ENCODE measurements around the gene VPS51. TPM values are rescaled to one million over a fixed set of nuclear protein-coding genes. Genes with fewer than 3 reads are reported as not detected.

The VPS51 gene
- total RNA-seq (2022; extraction: Qiagen RNA extraction), result 50.7 to 52.5 TPM (median 51.8 TPM) in 5 replicates

DNA sequence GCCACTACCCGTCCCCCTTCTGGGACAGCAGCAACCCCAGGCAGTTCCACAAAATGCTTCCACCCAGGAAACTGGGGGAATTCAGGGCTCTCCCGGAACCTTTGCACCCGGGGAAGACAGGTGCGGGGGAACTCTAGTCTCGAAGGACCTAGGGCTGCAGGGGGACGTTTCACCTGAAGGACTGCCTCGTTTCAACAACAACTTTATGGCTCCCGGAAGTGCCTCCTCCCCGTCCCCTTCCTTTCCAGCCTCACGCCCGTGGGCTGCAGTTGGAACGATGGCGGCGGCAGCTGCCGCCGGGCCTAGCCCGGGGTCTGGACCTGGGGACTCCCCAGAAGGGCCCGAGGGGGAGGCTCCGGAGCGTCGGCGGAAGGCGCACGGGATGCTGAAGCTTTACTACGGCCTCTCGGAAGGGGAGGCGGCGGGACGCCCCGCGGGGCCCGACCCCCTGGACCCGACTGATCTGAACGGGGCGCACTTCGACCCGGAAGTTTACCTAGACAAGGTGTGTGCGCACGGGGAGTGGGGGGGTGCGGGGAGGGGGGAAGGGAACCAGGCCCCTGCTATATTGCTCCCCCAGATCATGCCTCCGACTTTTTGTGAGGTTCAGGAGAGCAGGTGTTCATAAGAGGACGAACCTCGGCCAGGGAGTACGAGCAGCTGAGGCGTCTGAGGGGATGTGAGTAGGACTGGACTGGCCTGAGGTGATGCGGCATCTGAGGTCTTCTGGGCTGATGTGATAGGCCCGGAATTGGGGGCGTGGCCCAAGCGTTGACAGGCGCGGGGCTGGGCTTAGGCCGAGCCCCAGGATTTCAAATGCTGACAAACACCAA is at the start of gene VPS51:
VPS51 (plus strand) TSS at position 241 of the 833 bp plus-strand sequence; CDS start at position 278, 37 bp downstream.

DNA sequence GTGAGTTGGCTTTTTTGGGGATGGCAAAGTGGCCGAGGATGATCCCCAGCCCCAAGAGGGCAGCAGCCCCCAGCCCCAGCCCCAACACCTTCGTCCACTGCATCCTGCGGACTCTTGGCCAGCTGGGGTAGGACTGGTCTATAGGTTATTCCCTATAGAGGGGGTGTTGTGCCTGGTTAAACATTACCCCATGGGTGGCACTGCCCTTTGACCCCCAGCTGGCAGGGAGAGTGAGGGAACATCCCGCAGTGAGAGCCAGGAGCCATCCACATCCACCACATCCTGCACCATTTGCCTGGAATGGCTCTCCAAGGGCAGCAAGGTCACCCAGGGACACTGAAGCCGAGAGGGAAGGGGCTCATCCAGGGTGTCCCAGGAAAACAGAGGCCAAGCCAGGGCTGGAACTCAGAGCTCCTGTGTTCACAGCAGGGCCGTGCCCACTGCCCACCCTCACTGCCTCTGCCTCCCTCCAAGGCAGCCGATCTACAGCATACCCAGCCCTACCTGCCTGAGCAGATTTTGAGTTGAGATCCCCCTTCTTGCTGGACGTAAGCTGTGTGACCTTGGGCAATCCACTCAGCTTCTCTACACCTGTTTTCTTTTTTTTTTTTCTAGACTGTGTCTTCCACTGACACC is 37.5 kb upstream of the VPS51 start, which contains the start of gene NAALADL1:
NAALADL1 (minus strand) TSS at position 135 of the 636 bp plus-strand sequence; CDS start at position 103, 32 bp downstream.

DNA sequence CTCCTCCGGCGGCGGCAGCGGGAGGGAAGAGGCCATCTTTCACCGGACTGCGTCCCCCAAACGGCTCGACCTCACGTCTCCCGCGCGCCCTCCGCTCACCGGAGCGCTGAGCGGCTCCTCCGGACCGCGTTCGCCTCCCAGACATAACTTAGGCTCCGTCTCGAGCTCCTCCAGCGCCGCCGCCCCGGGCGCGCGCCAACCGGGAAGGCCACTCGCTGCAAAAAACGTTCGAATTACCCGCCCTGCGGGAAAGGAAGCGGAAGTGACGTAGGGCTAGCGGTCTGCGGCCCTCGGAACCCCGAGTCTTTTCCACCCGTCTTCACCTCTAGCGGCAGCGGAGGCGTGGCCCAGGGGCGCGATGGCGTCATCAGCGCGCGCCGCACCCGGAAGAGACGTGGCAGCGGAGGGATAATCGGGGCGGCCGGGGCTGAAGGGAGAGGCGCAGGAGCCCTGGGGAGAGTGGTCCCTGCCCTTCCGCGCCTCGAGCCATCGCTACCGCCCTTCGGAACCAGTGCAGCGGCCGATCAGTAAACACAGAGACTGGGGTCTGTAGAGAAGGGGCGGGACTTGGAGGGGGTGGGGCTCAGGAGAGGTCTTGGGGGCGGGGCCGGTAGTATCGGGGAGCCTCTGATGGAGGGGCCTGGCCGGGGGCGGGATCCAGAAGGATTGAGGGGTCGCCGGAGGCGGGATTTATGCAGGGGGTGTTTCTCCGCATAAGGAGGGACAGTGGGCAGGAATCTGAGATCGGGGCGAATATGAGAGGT is 12.0 kb upstream of the VPS51 start, which contains the start of the genes CDCA5 and ZFPL1:
CDCA5 (minus strand) TSS at position 207 of the 764 bp plus-strand sequence; CDS start at position 145, 62 bp downstream.
ZFPL1 (plus strand) TSS at position 389 of the 764 bp plus-strand sequence. CDS start 477 bp downstream, outside the sequence.

DNA sequence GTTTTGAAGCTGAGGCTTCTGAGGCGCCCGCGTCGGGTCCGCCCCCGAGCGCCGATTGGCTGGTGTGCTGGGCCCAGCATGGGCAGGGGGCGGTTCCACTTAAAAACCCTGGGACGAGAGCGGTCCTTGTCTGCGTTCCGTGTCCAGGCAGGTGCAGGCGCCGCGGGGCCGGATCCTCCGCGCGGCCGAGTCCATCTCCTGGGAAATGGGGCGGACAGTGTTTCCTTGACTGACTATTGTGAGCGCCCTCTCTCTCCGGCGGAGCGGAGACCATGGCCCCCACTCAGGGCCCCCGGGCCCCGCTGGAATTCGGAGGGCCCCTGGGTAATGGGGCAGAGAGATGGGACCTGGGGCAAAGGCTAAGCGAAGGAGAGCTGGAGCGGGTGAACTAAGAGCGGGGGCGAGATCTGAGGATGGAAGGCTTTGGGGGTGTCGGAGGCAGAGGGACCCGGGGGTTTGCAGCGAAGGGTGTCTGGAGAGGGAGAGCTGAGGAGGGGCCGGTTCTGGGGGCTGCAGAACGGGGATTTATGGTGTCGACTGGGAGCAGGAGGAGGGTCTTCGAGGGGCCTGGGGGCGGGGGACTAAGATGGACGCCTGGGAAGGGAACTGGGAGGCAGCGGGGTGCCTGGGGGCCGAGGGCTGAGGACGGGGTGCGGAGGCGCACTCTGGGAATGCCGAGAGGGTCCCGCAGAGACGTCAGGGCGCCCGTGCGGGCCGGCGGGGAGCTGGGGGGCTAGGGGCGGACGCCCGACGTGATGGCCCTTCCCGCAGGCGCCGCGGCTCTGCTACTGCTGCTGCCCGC is 15.9 kb downstream of the VPS51 start, which contains the start of gene TM7SF2:
TM7SF2 (plus strand) TSS at position 129 of the 802 bp plus-strand sequence; CDS start at position 273, 144 bp downstream.

DNA sequence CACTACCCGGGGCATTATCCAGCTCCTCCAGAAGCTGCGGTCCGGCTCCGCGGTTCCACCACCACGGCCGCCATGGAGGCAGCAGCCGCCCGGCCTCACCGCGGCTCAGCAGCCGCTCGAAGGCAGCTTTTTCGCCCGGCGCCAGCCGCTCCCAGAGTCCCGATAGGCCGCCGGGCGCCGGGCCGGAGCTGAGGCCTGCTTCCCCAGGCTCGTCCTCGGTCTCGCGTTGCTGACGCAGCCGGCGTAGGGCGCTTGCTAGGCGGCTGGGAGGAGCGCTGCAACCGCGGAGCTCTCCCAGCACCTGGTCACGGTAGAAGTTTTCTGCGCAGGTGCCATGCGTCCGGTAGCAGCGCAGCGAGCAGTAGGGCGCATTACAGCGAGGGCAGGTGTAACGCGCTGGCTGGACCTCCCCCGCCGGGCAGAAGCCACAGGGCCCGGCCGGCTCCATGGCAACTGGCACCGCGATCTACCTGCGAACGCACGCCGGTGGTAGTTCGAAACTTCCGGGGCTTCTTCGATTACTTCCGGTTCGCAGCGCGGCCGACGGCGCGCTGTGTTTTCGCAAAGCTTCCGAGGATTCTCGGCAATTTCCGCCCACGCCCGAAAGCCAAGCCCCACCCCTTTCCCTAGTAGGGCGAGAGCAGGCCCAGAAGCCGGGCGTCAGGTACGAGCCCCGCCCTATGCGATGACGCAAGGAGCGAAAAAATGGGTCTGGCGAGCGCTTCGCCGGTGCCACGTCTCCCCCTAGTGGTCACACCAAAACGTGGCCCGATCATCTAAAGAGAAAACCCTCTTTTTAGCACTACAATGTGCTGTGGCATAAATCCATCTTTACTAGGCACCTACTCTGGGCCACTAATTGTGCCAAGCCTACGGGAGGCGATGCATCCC is 21.4 kb downstream of the VPS51 start, which contains the start of gene ZNHIT2:
ZNHIT2 (minus strand) TSS at position 496 of the 891 bp plus-strand sequence; CDS start at position 448, 48 bp downstream.

DNA sequence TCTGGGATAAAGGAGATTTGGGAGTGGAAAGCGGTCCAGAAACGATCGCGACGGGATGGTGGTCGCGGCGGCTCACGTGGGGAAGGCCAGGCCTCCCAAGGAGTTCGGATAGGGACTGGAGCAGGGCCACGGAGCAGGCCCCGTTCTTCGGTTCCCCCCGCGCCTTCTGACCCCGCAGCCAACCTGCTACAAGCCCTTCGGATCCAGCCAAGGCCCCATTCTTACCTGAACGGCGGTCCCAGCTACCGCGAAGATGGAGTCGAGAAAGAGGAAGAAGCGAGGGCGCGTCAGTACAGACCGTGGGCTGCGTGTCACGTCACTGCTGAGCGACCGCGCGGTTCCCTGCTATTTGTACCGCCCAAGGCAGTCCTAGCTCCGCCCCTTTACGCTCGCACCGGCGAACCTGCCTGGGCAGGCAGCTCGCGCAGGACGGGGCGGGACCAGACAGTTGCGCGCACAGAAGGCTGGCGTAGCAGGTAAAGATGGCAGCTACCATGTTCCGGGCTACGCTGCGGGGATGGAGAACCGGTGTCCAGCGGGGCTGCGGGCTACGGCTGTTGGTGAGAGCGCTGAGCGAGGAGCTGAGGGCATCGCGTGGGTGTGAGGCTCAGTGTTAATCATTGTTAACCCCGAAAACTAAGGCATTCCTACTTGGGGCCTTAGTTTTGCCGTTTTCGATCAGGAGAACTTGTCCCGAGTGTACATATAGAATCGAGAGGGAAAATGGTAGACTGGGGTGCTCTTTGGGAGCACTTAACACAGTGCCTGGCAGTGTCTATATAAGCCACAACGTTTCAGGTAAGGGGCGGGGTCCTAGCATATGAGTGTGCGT is 26.1 kb downstream of the VPS51 start, which contains the start of the genes FAU and MRPL49:
FAU (minus strand) TSS at position 270 of the 832 bp plus-strand sequence. CDS start 321 bp downstream, outside the sequence.
MRPL49 (plus strand) TSS at position 457 of the 832 bp plus-strand sequence; CDS start at position 483, 26 bp downstream.

DNA sequence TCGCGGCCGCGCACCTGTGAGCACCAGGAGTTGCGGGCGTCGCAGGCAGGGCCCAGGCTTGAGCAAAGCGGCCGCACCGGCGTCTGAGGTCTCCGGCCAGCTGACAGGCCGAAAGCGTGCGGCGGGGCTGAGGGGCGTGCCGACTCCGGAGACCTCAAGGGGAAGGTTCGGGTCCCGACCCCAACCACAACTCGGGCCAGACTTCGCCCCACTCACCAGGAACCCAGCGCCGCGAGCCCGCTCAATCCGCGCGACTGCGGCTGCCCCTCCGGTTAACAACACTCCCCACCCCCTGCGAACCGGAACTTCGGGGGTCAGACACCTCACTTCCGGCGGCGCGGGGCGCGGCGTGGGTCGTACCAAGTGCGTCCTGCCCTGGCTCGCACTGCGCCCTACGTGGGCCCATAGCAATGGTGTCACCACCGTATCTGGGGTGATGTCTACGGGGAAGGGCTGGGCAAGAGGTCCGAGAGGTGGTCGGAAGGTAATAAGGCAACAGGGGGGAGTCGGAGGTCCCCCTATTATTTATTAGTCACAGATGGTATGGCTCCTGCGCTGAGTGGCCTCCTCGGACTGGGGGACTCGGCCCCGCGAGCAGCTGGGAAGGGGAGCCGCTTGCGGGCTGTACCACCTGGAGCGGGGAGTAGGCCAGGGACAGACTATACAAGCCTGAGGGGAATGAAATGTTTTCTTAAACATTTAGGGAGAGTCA is 38.4 kb downstream of the VPS51 start, which contains the start of gene SYVN1:
SYVN1 (minus strand) TSS at position 280 of the 712 bp plus-strand sequence. CDS start 918 bp downstream, outside the sequence.

Other genes starting within 250 kb of the VPS51 start
- gene EHD1, start 217.6 kb upstream of the VPS51 start, total RNA-seq (2022; extraction: Qiagen RNA extraction), result 94.9 to 123 TPM (median 115 TPM) in 5 replicates
- 11.8 to 22.6 TPM (median 21.0 TPM) in 5 replicates for gene ATG2A, start 179.0 kb upstream of the VPS51 start, total RNA-seq (2022; extraction: Qiagen RNA extraction)
- gene PPP2R5B, start 171.5 kb upstream of the VPS51 start, total RNA-seq (2022; extraction: Qiagen RNA extraction), result 3.2 to 5.4 TPM (median 4.7 TPM) in 5 replicates
- not detected in 5 replicates for gene GPHA2, start 160.3 kb upstream of the VPS51 start, total RNA-seq (2022; extraction: Qiagen RNA extraction)
- not detected in 5 replicates for gene MAJIN, start 124.1 kb upstream of the VPS51 start, total RNA-seq (2022; extraction: Qiagen RNA extraction)
- gene BATF2, start 99.2 kb upstream of the VPS51 start, total RNA-seq (2022; extraction: Qiagen RNA extraction), result 0.71 to 1.1 TPM (median 0.85 TPM) in 5 replicates
- 175 to 188 TPM (median 183 TPM) in 5 replicates for gene ARL2, start 82.1 kb upstream of the VPS51 start, total RNA-seq (2022; extraction: Qiagen RNA extraction)
- gene SNX15, start 68.8 kb upstream of the VPS51 start, total RNA-seq (2022; extraction: Qiagen RNA extraction), result 19.9 to 24.2 TPM (median 23.1 TPM) in 5 replicates
- 34.7 to 55.9 TPM (median 53.9 TPM) in 5 replicates for gene SAC3D1, start 55.0 kb upstream of the VPS51 start, total RNA-seq (2022; extraction: Qiagen RNA extraction)
- gene NAALADL1, start 37.7 kb upstream of the VPS51 start, total RNA-seq (2022; extraction: Qiagen RNA extraction), result not detected in 5 replicates
- 57.4 to 76.9 TPM (median 71.1 TPM) in 5 replicates for gene CDCA5, start 12.2 kb upstream of the VPS51 start, total RNA-seq (2022; extraction: Qiagen RNA extraction)
- gene ZFPL1, start 12.0 kb upstream of the VPS51 start, total RNA-seq (2022; extraction: Qiagen RNA extraction), result 31.8 to 34.2 TPM (median 32.7 TPM) in 5 replicates
- gene TM7SF2, start 15.7 kb downstream of the VPS51 start, total RNA-seq (2022; extraction: Qiagen RNA extraction), result 4.9 to 8.6 TPM (median 5.3 TPM) in 5 replicates
- 13.6 to 22.7 TPM (median 21.9 TPM) in 5 replicates for gene ZNHIT2, start 21.5 kb downstream of the VPS51 start, total RNA-seq (2022; extraction: Qiagen RNA extraction)
- gene FAU, start 25.9 kb downstream of the VPS51 start, total RNA-seq (2022; extraction: Qiagen RNA extraction), result 820 to 1,063 TPM (median 1,025 TPM) in 5 replicates
- gene MRPL49, start 26.1 kb downstream of the VPS51 start, total RNA-seq (2022; extraction: Qiagen RNA extraction), result 68.5 to 73.4 TPM (median 70.9 TPM) in 5 replicates
- gene SYVN1, start 38.3 kb downstream of the VPS51 start, total RNA-seq (2022; extraction: Qiagen RNA extraction), result 27.8 to 40.9 TPM (median 37.6 TPM) in 5 replicates
- not detected in 5 replicates for gene SPDYC, start 74.0 kb downstream of the VPS51 start, total RNA-seq (2022; extraction: Qiagen RNA extraction)
- 90.3 to 122 TPM (median 113 TPM) in 5 replicates for gene CAPN1, start 85.7 kb downstream of the VPS51 start, total RNA-seq (2022; extraction: Qiagen RNA extraction)
- 10.9 to 15.8 TPM (median 13.9 TPM) in 5 replicates for gene POLA2, start 165.7 kb downstream of the VPS51 start, total RNA-seq (2022; extraction: Qiagen RNA extraction)
- gene CDC42EP2, start 218.7 kb downstream of the VPS51 start, total RNA-seq (2022; extraction: Qiagen RNA extraction), result 14.6 to 19.3 TPM (median 17.1 TPM) in 5 replicates
- gene DPF2, start 237.6 kb downstream of the VPS51 start, total RNA-seq (2022; extraction: Qiagen RNA extraction), result 38.9 to 43.3 TPM (median 39.7 TPM) in 5 replicates

All from A549 treated with Mapracorat at 1 μM for 4 hours (cell line).